Keratinocyte (primary cell): ENCODE results near the gene SPTBN5.

Experiments used
- CTCF ChIP-seq, 3 experiments: IDR thresholded peaks in 1 of 3; conservative IDR thresholded peaks in 1 of 3; optimal IDR thresholded peaks in 1 of 3; 2 replicates in 2 of 3; 3 replicates in 1 of 3; pipeline versions ENCODE3 to v1.5.1; 2011; ENCODE audit warnings: low read length in 3 of 3, mild to moderate bottlenecking in 3 of 3, moderate library complexity in 2 of 3, control low read depth in 1 of 3, inconsistent platforms in 1 of 3; ENCODE audit not compliant: insufficient read depth in 2 of 3; ENCODE audit errors: extremely low read depth in 1 of 3
- EZH2 ChIP-seq: IDR thresholded peaks from one replicate; pipeline ENCODE4 v1.6.1; 2012; ENCODE audit warnings: inconsistent platforms, mild to moderate bottlenecking, low read length, moderate library complexity

DNA sequence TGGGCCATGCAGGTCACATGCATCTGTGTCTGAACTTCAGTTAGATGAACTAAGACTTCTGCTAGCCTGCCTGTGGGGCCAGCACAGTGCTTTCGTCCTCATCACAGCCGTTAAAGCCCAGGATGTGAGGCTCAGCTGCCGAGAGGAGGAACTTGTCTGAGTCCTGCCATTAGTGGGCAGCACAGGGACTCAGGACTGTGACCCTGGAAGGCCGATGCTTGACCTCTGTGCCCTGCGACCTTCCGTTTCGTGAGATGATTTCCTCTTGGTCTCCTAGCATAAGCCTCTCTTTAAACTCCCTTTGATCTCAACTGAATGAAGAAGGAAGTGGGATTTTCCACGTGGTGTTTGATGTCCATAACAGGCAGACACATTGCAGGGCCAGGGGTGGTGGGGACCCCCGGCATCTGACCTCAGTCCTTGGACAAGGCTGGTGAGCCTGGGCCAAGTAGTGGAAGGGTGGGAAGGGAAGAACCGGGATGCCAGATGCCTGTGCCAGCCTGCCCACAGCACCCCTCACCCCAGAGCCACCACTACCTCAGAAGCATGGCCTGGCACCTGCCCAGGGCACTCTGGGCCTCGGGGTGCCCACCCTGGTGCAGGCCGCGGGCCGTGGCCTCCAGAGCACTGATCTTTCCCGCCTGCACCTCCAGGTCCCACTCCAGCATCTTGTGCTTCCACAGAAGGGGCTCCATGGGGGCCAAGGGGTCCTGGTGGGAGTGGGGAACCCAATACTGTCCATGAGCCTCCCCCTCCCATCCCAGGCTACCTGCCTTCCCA is 33.6 kb downstream of the SPTBN5 start:
- TF ChIP-seq EZH2 (no peak), CTCF (optimal IDR thresholded peaks at IDR 0.05 in 1 of 3, IDR thresholded peaks at IDR 0.05 in 1 of 3, conservative IDR thresholded peaks at IDR 0.05 in 1 of 3; ENCODE audit: extremely low read depth in 1 of 3, insufficient read depth in 2 of 3, low read length in 3 of 3) (no peak)
